NCI-H345 treated with DMSO at 0.1 percent for 48 hours (cell line): ENCODE results near the gene OR10V1.
A peak's percentile ranks its signal among the peaks of the same experiment; 100 is the strongest.

Experiments
- DNase-seq: peaks from one replicate; lab custom pipeline; 2025; ENCODE audit not compliant: unreplicated experiment; lab: John Stamatoyannopoulos, UW

OR10V1 gene, protein sequence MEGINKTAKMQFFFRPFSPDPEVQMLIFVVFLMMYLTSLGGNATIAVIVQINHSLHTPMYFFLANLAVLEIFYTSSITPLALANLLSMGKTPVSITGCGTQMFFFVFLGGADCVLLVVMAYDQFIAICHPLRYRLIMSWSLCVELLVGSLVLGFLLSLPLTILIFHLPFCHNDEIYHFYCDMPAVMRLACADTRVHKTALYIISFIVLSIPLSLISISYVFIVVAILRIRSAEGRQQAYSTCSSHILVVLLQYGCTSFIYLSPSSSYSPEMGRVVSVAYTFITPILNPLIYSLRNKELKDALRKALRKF

DNA sequence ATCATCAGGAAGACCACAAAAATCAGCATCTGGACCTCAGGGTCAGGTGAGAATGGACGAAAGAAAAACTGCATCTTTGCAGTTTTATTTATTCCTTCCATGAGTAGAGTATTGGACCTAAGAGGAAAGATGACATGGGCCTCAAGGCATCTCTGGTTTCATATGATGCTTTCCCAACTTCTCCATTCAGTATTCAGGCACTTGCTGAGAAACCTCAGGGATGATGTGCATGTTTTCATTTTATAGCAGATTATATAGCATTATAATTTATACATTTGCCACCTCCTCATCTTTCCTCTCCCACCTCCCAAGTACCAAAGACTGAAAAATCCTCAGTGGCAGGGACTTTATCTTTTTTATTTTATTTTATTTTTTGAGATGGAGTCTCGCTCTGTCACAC, at the start of gene OR10V1:
TSS of gene OR10V1 (minus strand) at position 101 of the 400 bp plus-strand sequence. CDS start at position 101, 0 bp downstream.
- no peak for DNase-seq

DNA sequence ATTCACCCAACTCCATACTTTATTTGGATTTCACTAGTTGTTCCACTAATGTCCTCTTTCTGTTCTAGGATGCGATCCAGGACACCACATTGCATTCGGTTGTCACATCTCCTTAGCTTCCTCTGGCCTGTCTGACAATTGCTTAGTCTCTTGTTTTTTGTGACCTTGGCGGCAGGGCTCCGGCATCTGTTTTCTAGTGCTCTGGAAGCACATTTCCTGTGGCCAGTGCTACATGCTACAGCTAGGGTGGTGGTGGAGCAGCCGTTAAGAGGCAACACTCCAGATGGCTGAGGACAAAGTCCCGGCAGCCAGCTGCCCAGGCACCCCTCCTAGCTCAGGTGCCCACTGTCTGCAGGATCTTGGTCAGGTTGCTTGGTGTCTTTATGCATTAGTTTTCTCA, 48.3 kb upstream of the OR10V1 start:
- no peak for DNase-seq

DNA sequence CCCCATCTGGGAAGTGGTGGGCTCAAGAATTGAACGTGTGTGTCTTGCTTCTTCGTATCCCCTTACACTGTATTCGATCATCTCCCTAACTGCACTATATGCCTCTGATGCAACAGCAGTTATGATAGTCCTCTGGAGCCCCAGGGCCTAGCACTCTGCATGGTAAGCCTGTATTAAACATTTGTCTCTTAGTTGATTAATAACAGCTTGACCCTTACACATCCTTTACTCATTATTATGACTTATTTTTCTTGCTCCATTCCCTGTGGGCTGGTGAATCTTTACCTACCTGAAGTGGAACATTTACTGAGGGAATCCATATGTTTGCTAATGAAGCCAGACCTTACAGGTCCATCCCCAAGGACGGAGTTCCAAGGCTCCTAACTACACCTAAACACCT, 47.1 kb upstream of the OR10V1 start:
- DNase-seq = no peak

DNA sequence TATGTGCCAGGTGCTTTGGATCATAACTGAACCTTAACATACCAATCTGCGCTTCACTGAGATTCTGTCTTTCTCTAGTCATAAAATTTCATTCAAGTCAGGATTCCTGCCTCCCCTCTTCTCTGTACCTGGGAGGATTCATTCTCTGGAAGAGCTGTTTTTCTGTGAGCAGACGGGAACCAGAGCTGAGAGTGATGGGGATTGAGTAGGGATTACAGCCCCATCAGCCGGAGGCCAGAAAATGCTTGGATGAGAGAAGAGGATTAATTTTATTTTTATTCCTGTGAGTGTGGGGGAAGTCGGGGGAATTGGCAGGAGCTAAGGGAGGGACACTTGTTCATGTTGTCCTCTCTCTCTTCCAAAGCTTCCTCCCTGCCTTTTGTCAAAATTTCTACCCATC, 46.3 kb upstream of the OR10V1 start:
- no peak for DNase-seq

DNA sequence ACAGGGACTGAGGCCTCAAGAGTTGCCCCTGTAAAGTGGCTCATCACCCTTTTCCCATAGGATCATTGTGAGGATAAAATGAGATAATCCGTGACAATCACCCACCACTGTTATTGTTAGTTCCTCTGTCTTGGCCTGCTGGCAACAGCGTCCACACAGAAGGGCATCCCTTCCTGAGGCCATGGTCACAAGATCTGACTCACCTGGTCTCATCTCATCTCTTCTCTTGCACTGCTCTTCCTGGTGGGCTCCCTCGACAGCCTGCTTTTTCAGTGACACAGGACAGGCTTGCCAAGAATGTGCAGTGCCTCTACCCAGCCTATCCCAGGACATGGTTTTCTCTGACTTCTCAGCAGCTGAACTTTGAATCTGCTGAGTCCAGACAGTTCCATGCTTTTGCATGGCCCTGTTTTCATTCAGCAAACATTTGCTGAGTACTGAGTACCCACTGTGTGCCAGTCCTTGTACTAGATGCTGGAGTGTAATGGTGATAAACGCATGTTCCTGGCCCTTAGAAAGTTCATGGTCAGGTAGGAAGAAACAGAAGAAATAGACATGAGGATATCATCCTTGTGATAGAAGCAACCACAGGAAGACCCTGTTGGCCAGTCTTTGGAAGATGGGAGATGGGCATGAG, 44.9 kb upstream of the OR10V1 start:
- DNase-seq = no peak

DNA sequence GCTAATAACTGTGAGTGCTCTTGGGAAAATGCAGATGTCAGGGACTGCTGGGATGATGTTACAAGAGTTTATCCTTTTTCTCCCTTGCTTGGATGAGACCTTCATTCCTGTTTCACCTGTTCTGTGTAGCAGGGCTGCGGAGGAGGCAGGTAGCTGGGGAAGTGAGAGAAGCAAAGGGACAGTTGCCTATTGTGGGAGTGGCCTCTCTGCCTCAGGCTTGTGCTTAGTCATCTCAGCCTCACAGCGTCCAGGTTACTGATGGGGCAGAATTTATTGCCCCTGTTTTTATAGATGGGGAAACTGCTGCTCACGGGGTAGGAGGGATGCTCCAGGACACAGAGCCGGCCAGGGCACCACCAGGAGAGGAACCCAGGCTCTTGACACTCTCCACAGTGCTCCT, 43.2 kb upstream of the OR10V1 start:
- no peak for DNase-seq

DNA sequence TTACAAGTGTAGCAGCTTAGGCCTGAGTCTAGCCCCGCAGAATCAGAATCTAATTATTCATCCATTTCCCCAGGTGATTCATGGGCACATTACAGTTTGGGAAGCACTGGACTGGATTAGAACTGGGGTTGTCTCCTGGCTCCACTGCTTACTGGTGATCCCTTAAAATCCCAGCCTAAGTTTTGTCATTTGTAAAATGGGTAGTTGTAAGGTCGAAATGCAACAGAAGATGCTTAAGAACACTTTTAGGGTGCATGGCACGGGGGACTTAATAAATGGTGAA, 42.9 kb upstream of the OR10V1 start:
- DNase-seq = no peak

DNA sequence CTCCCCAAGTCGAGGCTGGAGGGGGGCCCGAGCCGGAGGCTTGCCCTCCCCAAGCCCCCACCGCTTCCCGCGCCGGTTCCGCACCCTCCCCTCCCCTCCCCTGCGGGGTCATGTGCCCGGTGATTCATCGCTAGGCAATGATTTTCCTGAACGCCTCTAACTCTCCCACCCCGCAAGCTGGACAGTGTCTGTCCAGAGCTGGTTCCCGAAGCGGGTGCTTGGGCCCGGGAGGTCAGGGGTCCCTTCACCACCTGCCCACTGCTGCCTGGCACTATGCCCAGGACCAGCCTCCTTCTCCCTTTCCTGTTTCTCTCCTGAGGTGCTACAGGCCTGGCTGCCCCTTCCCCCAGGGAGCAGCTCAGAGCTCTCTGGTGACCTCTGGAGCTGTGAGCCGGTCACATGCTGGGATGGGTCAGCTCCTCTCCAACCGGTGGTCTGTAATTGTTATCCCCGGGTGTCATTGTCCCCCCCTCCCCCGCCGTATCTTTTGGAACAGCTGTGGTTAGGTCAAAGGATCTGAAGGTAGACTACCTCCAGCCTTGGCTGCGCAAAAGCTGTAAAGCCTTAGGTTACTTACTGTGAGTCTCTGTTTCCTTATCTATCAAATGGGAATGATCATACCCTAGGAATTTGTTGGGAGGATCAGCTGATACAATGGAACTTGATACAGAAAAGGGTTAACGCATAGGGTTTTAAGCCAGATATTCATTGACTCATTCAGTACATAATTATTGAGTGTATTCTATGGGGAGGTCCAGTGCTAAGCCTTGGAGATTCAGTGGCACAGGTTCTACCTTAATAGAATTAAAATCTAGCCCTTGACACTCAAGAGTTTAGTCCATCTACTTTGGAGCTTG, 42.3 kb upstream of the OR10V1 start:
- peak; percentile 31 for DNase-seq

DNA sequence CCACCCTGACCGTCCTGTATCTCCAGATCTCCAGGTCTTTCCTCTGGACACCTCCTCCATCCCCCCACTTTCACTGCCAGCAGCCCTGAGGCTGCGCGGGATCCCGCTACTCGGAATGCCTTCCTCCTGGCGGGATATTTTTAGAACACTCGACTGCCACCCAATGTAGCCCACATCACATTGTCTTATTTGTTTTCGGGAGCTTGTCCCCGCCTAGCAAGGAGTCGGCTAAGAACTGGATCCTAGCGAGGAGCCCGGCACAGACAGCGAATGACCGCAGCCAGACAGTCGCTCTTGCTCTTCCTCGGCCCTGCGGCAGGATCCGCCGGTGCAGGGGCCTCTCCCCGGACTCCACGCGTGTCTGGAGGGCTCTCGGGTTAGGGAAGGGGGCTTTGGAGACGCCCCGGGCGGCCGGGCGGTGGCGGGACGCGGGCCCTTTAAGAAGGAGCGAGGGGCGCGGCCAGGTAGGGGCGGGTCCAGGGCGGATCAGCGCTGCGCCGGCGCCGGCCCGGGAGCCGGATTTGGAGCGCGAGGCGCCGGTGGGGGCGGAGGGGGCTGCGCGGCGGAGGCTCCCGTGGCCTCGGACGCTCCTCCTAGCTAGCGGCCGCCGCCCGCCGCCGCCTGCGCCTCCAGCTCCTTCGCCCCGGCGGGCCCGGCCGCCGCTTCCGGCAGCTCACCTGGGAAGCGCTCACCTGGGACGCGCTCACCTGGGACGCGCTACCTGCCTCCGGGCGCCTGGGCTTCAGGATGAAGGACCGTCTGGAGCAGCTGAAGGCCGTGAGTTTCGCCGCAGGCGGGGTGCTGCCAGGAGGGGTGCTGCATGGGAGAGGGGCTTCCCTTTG, 41.4 kb upstream of the OR10V1 start, which contains the start of gene STX3:
TSS of gene STX3 (plus strand) at position 518 of the 842 bp plus-strand sequence. CDS start at position 748, 230 bp downstream.
- DNase-seq = peak; percentile 40

DNA sequence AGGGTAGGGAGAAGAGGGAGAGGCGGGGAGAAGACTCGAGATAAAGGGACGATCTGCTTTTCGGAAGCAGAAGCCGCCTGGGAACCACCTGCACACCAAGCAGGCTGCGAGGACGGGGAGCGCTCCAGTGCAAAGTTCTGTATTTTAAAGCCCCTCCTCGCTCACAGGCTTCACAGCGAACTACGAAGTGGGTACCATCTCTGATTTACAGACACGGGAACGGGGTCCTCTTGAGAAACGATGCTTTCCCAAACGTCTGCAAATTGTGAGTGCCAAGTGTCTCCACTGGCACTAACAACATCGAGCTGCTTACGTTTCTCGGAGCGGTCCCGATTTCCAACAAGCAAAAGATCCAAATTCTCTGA, 40.8 kb upstream of the OR10V1 start:
- no peak for DNase-seq

DNA sequence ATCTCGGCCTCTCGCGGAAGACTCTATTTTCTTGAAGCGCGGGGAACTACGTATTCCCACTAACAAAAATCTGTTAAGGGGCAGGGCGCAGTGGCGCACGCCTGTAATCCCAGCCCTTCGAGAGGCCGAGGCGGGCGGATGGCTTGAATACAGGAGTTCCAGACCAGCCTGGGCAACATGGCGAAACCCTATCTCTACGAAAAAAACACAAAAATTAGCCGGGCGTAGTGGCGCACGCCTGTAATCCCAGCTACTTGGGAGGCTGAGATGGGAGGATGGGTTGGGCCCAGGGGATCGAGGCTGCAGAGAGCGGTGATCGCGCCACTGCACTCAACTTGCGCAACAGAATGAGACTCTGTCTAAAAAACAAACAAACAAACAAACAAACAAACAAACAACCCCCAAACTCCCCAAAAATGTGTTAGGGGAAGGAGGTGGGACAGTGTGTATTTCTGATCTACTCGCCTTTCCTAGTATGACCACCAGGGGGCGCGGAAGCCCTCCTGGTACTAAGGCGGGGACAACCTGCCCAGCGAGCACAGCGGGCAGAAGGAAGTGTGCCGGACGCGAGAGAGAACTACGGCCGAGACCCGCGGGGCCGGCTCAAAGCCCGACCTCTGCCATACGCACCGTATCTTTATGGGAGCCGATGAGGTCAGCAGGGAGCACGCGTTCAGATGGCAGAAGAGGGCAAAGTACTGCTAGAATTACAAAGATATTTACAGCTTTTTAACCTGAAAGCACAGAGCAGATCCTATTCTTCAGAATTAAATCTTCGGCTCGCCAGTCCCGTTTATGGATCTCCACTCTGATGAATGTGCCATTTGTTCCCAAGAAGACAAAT, 40.2 kb upstream of the OR10V1 start:
- DNase-seq = peak; percentile 82

DNA sequence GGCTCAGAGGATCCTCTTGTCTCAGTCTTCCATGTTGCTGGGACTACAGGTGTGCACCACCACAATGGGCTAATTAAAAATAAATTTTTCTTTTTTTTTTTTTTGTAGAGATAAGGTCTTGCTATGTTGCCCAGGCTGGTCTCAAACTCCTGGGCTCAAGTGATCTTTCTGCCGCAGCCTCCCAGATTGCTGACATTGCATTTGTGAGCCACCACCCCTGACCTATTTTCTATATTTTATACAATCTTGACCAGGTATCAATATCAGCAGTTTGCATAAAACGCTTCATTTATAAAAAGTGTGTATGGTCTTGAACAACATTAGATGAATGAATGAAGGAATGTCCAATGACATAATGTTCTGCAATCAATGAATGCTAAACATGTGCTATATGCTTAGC, 32.5 kb upstream of the OR10V1 start:
- no peak for DNase-seq

DNA sequence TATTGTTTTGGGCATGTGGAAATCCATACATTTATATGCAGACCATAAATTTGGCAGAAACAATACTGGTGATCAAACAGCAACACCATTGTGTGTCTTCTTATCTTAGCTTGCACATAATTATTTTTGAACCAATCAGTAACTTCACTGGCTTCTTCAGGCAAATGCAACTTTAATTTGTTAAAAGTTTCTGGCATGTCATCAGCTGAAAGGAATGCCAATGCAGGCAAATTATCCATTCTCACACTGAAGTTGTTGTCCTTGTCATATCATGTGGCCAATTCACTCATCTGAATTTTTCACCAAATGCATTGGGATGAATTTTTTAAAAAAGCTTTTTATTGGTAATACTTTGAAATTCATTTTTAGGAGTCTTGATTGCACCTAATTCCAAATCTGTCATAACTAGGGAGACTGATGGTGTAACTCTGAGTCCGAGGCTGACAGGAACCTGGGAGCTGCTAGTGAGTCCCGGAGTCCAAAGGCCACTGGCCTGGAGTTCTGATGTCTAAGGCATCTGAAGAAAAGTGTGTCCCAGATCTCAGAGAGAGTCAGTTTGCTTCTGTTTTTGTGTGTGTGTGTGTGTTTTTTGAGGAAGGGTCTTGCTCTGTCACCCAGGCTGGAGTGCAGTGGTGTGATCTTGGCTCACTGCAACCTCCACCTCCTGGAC, 17.4 kb upstream of the OR10V1 start:
- no peak for DNase-seq

DNA sequence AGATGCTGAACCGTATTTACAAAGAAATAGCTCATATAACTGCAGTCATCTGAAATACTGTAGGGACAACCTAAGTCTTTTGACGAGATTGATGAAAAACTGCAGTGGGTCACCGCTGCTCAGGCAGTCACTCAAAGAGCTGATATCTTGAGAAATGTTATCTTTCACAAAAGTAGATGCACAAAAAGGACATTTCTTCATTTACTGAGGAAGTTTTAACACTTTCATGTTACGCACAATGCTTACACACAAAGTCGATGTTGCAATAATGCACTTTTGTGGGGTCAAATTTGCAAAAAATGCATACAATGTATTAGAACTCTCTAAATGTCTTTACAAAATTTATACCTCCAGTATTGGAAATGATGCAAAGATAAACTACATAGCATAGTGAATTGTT, 16.2 kb upstream of the OR10V1 start:
- no peak for DNase-seq

DNA sequence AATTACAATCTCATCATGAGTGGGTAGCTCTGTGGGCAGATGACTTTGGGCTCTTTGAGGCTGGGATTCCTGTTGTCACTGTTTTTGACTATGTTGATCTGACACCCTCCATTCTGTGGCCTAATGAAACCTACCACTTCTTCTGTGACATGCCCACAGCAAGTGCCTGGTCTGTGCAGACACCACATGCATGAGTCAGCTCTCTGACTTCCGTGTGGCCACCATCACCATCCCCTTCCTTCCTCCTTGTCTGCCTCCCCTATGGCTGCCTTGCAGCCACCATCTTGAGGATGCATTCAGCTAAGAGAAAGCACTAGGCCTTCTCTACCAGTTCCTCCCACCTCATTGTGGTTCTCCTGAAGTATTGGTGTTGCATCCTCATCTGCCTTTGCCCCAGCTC, 15.3 kb upstream of the OR10V1 start:
- DNase-seq = no peak

DNA sequence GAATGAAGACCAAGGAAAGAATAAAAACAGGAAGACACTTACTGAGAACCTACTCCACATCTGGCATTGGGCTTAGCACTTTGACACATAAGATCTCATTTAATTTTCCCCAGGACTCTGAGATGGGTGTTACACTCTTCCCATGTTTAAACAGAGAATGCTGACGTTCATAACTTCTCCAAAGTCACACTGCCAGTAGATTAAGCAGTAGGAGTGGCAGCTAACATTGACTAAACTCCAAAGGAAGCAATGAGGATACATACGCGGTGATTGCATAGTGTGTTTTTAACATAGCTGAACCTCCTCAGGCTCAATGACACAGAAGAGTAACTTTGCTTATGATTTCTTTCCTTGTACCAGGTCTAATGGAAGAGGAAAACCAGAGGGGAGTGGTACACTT, 14.5 kb upstream of the OR10V1 start:
- no peak for DNase-seq

DNA sequence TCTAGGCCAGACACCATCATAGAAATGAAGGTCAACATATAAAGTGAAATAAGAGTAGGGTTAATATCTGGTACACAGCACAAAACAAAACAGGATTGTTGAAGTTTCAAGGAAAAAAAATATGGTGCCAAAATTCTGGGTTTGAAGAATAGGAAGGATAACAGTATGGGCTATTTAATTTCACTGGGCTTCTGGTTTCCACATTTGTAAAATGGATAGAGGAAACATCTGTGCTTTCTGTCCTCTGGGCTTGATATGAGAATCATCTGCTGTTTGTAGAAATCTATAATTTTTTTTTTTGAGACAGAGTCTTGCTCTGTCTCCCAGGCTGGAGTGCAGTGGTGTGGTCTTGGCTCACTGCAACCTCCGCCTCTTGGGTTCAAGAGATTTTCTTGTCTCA, 13.8 kb upstream of the OR10V1 start:
- DNase-seq = no peak

DNA sequence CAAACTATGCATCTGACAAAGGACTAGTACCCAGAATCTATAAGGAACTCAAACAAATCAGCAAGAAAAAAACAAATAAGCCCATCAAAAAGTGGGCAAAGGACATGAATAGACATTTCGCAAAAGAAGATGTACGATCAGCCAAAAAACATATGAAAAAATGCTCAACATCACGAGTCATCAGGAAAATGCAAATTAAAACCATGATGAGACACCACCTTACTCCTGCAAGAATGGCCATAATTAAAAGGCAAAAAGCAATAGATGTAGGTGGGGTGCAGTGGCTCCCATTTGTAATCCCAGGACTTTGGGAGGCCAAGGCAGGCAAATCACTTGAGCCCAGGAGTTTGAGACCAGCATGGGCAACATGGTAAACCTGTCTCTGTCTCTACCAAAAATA, 10.4 kb upstream of the OR10V1 start:
- DNase-seq = no peak

DNA sequence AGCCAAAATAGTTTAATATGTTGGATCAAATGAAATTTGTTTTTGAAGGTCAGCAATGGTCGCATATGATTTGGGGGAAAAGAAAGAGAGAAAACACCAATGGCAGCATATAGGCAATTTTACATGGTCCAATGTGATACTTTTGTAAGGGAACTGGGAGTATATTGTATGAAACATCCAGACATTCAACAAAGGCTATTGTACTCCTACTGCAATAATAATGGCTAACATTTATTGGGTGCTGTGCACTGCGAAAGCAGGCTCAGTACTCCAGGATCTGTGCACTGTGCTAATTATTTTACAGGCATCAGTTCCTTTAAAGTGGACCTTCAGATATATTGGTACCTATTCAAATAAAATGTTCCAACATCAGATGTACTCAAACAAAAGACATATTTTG, 5.9 kb upstream of the OR10V1 start:
- no peak for DNase-seq

DNA sequence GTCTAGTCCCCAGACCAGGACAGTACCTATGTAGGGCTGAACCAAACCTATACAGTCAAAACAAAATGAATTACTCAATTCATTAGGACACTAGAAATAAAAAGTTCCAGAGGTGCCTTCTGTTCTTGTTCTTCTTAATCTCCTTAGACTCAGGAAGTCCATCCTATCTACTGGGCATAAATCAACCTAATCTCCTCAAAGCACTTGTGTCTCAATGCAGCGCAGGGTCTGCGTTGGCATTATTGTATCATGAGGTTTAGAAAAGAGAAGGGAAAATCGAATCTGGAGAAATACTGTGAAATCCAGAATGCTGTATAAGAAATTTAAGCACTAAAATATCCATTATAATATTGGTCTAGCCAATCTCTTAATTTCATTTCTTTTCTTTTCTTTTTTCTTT, 2.4 kb upstream of the OR10V1 start:
- no peak for DNase-seq
